ENCODE data around the gene ZSCAN32.

GRCh38 chr16:3434373-3434772 is 33.6 kb upstream of the ZSCAN32 start:
- TF ChIP-seq POLR2A (IDR thresholded peaks at IDR 0.05): no peak
- no peak for TF ChIP-seq CTCF (IDR thresholded peaks at IDR 0.05)
- no peak for TF ChIP-seq EP300 (IDR thresholded peaks at IDR 0.05; ENCODE audit: low read depth)
- TF ChIP-seq POLR2AphosphoS5 (IDR thresholded peaks at IDR 0.05): no peak
